Measurements from ENCODE around the gene TRAP1.

The TRAP1 gene

DNA sequence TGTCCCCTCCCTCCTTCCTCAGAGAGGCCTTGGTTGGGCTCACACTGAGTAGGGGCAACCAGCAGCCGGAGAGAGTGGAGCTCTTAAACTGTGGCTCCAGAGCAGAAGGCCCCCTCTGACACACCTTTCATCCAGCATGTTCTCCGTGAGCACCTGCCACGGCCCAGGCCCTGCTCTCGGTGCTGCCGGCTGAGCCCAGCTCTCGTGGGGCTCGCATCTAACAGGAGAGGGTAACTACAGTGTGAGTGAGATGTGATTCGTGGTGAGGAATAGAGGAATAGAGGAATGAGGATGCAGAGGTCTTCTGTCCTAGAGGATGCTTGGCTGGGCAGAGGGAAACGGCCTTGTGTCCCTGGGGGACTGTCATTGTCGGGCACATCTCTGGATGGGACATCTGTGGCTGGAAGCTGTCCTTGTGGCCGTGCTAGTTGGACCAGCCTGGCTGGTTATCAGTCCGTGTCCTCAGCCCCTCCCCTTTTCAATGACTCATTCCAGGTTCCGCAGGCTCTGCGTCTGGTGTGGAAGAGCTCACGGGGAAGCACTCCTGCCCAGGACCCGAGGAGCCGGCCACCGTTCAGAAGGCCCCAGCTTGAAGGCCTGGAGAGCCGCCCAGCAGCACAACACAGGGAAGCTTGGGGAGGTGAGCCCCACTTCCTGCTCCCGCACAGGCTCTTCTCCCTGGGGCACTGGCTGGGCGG lies 74.8 kb downstream of the TRAP1 start:
- TF ChIP-seq TEAD4 (IDR thresholded peaks at IDR 0.05) (no peak), NFIC (IDR thresholded peaks at IDR 0.05) (no peak), CREB1 (IDR thresholded peaks at IDR 0.05; ENCODE audit: low read depth) (no peak), EP300 (IDR thresholded peaks at IDR 0.05; ENCODE audit: borderline replicate concordance) (no peak)

DNA sequence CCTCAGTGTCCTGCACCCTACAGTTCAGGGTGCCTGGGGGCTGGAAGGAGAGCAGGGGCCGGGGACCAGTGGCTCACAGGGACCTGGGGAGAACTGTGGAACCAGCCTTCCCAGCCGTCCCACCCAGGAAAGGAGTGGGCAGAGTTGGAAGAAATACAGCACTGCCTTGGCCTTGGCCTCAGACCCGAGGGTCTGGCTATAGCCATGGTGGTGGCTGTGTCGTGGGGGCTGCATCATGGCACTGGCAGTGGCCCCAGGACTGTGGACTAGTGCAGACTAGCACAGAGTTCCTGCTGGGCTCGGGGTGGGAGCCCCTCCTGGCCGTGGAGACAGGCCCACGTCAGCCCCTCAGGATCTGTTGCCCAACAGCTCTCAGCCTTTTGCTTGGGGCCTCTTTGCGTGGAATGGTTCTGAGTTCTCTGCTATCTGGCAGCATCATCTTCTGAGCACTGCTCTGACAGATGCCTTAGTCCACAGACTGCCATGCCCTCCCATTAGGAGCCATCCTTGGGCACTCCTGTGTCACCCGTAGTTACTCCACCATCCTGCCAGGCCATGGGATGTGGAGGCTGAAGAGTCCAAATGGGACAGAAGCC lies 75.4 kb downstream of the TRAP1 start:
- TF ChIP-seq RAD21 (IDR thresholded peaks at IDR 0.05; ENCODE audit: low read depth): no peak
- no peak for TF ChIP-seq USF1 (IDR thresholded peaks at IDR 0.05)
- TF ChIP-seq CREB1 (IDR thresholded peaks at IDR 0.05; ENCODE audit: low read depth): no peak
- TF ChIP-seq EP300 (IDR thresholded peaks at IDR 0.05; ENCODE audit: borderline replicate concordance): no peak

- TF ChIP-seq REST (IDR thresholded peaks at IDR 0.05; ENCODE audit: low read depth): no peak
- TF ChIP-seq EGR1 (IDR thresholded peaks at IDR 0.05): no peak
- no peak for TF ChIP-seq YY1 (IDR thresholded peaks at IDR 0.05; ENCODE audit: low read depth)
Measured at GRCh38 chr16:3640632-3641501, 76.5 kb downstream of the TRAP1 start.

- TF ChIP-seq REST (IDR thresholded peaks at IDR 0.05; ENCODE audit: low read depth) (no peak), ZBTB7A (IDR thresholded peaks at IDR 0.05; ENCODE audit: low read depth) (no peak), EP300 (IDR thresholded peaks at IDR 0.05; ENCODE audit: borderline replicate concordance) (no peak), TCF12 (IDR thresholded peaks at IDR 0.05; ENCODE audit: low read depth) (no peak), EGR1 (IDR thresholded peaks at IDR 0.05) (no peak), RAD21 (IDR thresholded peaks at IDR 0.05; ENCODE audit: low read depth) (no peak), USF1 (IDR thresholded peaks at IDR 0.05) (no peak), TEAD4 (IDR thresholded peaks at IDR 0.05) (no peak)
Measured at GRCh38 chr16:3640207-3640606, 77.1 kb downstream of the TRAP1 start.

DNA sequence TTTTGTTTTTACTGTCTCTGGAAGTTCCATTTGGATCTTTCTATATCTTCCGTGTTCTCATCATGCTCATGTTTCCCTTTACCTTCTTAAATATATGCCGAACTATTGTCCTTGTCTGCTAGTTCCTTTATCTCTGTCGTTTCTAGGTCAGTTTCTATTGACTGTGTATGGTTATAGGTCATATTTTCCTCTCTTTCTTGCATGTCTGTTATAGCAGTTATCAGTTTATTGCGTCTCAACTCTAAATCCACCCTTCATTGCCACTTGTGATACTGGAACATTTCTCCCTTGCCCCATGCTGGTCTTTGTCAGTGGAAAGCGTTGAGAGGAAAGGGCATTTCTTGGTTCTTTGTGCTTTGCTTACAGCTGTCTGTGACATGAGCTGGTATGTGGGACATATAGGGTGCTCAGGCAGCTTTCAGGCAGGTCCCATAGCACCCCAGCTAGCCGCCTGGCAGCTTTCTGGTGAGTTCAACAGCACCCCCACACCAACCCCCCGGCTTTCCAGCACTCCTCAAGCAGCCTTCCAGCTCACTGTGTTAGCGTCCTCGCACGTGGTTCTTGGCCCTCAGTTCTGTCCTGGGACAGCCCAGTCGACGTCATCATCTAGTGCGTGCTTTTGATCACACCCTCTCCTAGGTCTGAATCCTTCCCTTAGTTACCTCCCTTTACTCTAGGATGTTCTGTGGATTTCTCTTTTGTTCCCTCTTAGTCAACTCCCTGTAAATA lies 78.2 kb downstream of the TRAP1 start:
- TF ChIP-seq TEAD4 (IDR thresholded peaks at IDR 0.05) (no peak), YY1 (IDR thresholded peaks at IDR 0.05; ENCODE audit: low read depth) (no peak), RAD21 (IDR thresholded peaks at IDR 0.05; ENCODE audit: low read depth) (no peak), USF1 (IDR thresholded peaks at IDR 0.05) (no peak), CREB1 (IDR thresholded peaks at IDR 0.05; ENCODE audit: low read depth) (no peak), REST (IDR thresholded peaks at IDR 0.05; ENCODE audit: low read depth) (no peak), CEBPB (IDR thresholded peaks at IDR 0.05) (no peak), FOXM1 (IDR thresholded peaks at IDR 0.05; ENCODE audit: borderline replicate concordance, low read depth) (no peak), NFIC (IDR thresholded peaks at IDR 0.05) (no peak), TAF1 (IDR thresholded peaks at IDR 0.05; ENCODE audit: low read depth) (no peak), MAX (IDR thresholded peaks at IDR 0.05) (no peak), EGR1 (IDR thresholded peaks at IDR 0.05) (no peak)
